Measurements from ENCODE around the gene HVCN1. TPM values are rescaled to one million over a fixed set of nuclear protein-coding genes. Genes with fewer than 3 reads are reported as not detected.

HVCN1 gene
- total RNA-seq, 3 donors from 2014 or later (not counting 1 experiment from before 2014, with no cell fraction given), result 12.5 to 18.4 (median 18.0) TPM

GRCh38 chr12:110616471-110617115 is 72.3 kb downstream of the HVCN1 start:
- WGBS (ENCODE audit: insufficient coverage), result 96% methylated on average over 5 of the region's 5 CpGs
- Mint-ChIP-seq H3K27me3 (ENCODE audit: low read depth in 2 of 2) (no peaks in the 10 kb centered on the region), H3K4me3 (no peak overlapping the region), H3K4me1 (peaks cover 6 to 8% of the 10 kb centered on the region in 2 donors), H3K36me3 (no peaks in the 10 kb centered on the region), H3K27ac (no peak overlapping the region), H3K9me3 (no peaks in the 10 kb centered on the region)
- H3K27ac ChIP-seq (ENCODE audit: low read length), result no peak overlapping the region
- no peaks in the 10 kb centered on the region for H3K9me3 ChIP-seq (ENCODE audit: control insufficient read depth, insufficient read depth, low read length)
- ATAC-seq, result no peak
- no peaks in the 10 kb centered on the region for H3K27me3 ChIP-seq (ENCODE audit: control insufficient read depth, insufficient read depth, low read length)
- intact Hi-C loops (cut with micrococcal nuclease), result no loop called here
- H3K36me3 ChIP-seq (ENCODE audit: control insufficient read depth, insufficient read depth, low read length), result no peaks in the 10 kb centered on the region
- H3K4me3 ChIP-seq (ENCODE audit: low read length), result no peak overlapping the region
- no peak for DNase-seq
- peaks cover 12% of the 10 kb centered on the region for H3K4me1 ChIP-seq (ENCODE audit: control insufficient read depth, insufficient read depth, low read length)
- no peak for TF ChIP-seq CTCF (IDR thresholded peaks at IDR 0.05)

- H3K27ac Mint-ChIP-seq, result no peak overlapping the region
- Histone ChIP-seq H3K36me3 (ENCODE audit: control insufficient read depth, insufficient read depth, low read length) (no peaks in the 10 kb centered on the region), H3K27me3 (ENCODE audit: control insufficient read depth, insufficient read depth, low read length) (no peaks in the 10 kb centered on the region), H3K4me3 (ENCODE audit: low read length) (no peak overlapping the region), H3K27ac (ENCODE audit: low read length) (no peak overlapping the region), H3K4me1 (ENCODE audit: control insufficient read depth, insufficient read depth, low read length) (peaks cover 12% of the 10 kb centered on the region), H3K9me3 (ENCODE audit: control insufficient read depth, insufficient read depth, low read length) (no peaks in the 10 kb centered on the region)
- no peak overlapping the region for H3K4me3 Mint-ChIP-seq
- H3K27me3 Mint-ChIP-seq (ENCODE audit: low read depth in 2 of 2), result no peaks in the 10 kb centered on the region
- H3K36me3 Mint-ChIP-seq, result no peaks in the 10 kb centered on the region
- DNase-seq (no peak), ATAC-seq (no peak)
- intact Hi-C loops (cut with micrococcal nuclease), result no loop called here
- TF ChIP-seq CTCF (IDR thresholded peaks at IDR 0.05), result no peak
- H3K9me3 Mint-ChIP-seq, result no peaks in the 10 kb centered on the region
- WGBS (ENCODE audit: insufficient coverage), result 73% methylated on average over 8 of the region's 8 CpGs
- H3K4me1 Mint-ChIP-seq, result peaks cover 6 to 8% of the 10 kb centered on the region in 2 donors
Observed at GRCh38 chr12:110615171-110615570, 73.7 kb downstream of the HVCN1 start.

GRCh38 chr12:110613771-110614684 is 74.9 kb downstream of the HVCN1 start, which contains the start of gene TCTN1:
Gene TCTN1 (plus strand): TSS chr12:110614129. CDS start chr12:110614183, 54 bp downstream.
- peak within 1 kb of the TSS; percentile 71 to 85 for H3K27ac Mint-ChIP-seq
- Histone ChIP-seq H3K36me3 (ENCODE audit: control insufficient read depth, insufficient read depth, low read length) (no peaks in the 10 kb centered on the region), H3K27me3 (ENCODE audit: control insufficient read depth, insufficient read depth, low read length) (no peaks in the 10 kb centered on the region), H3K4me3 (ENCODE audit: low read length) (peak within 1 kb of the TSS; percentile 56), H3K4me1 (ENCODE audit: control insufficient read depth, insufficient read depth, low read length) (peaks cover 12% of the 10 kb centered on the region), H3K9me3 (ENCODE audit: control insufficient read depth, insufficient read depth, low read length) (no peaks in the 10 kb centered on the region), H3K27ac (ENCODE audit: low read length) (peak within 1 kb of the TSS; percentile 62)
- ATAC-seq, result peak; percentile 99 to 100 (median 99)
- DNase-seq, result peak; percentile 91 to 96
- H3K9me3 Mint-ChIP-seq, result no peaks in the 10 kb centered on the region
- WGBS (ENCODE audit: insufficient coverage), result 5% methylated on average over 60 of the region's 60 CpGs
- no peaks in the 10 kb centered on the region for H3K27me3 Mint-ChIP-seq (ENCODE audit: low read depth in 2 of 2)
- intact Hi-C loops (cut with micrococcal nuclease), result loop anchor here (1.0 kb wide), 1 partner anchor 31 kb away; the partner anchor contains the start of gene PPTC7
- H3K4me3 Mint-ChIP-seq, result peak within 1 kb of the TSS; percentile 88
- H3K36me3 Mint-ChIP-seq, result no peaks in the 10 kb centered on the region
- TF ChIP-seq CTCF (IDR thresholded peaks at IDR 0.05), result no peak
- H3K4me1 Mint-ChIP-seq, result peaks cover 6 to 8% of the 10 kb centered on the region in 2 donors
